HepG2 (cell line): ENCODE results near the gene NOS1. TPM values are rescaled to one million over a fixed set of nuclear protein-coding genes. Genes with fewer than 3 reads are reported as not detected.

Experiments used
- ATAC-seq: fragments of 200-7000 bp; cut with Tn5 transposase; 3 replicates; pipeline ENCODE4 v1.9.1; 2020; ENCODE audit warnings: mild to moderate bottlenecking, moderate library complexity
- BruUV-seq: library from RNA; stranded (reverse); fragments of 400-500 nt; replicated peaks from 2 replicates; lab custom pipeline; 2021; lab: Mats Ljungman, UMichigan
- CTCF ChIA-PET: fragments of 300-600 bp; formaldehyde crosslinking; extraction: SDS; loops from one replicate; lab custom pipeline; 2021; ENCODE audit warnings: low total read pairs, inconsistent platforms, low intra/inter-chr PET ratio; lab: Yijun Ruan, JAX
- POLR2A ChIA-PET: fragments of 350-600 bp; sonication (Branson Sonifier 250); formaldehyde crosslinking; loops from one replicate; lab custom pipeline; 2020; ENCODE audit warnings: antibody characterized with exemption, inconsistent platforms; lab: Yijun Ruan, JAX
- DNase-seq: peaks from one replicate; pipeline ENCODE4 v3.0.0-alpha.2; 2015; ENCODE audit warnings: low spot score
- FAIRE-seq: peaks from 3 replicates; lab custom pipeline; 2011; peaks lifted over from hg19 to GRCh38; lab: Jason Lieb, UNC
- H2AFZ ChIP-seq: one replicate; pipeline ENCODE4 v1.6.1; 2011; ENCODE audit warnings: low read length, inconsistent platforms
- H3K27ac ChIP-seq: fragments of 300-600 bp; 3 replicates; pipeline ENCODE4 v1.8.0; 2011; ENCODE audit warnings: mixed run types, mild to moderate bottlenecking, mixed read lengths, low read length, inconsistent platforms; ENCODE audit not compliant: insufficient read depth; ENCODE audit errors: extremely low read length
- H3K27me3 ChIP-seq, 2 experiments: fragments of 200-600 bp in 1 of 2; 2 replicates in 1 of 2; 3 replicates in 1 of 2; pipeline versions ENCODE4 v1.6.0 to v1.8.0; 2011; ENCODE audit warnings: low read length in 2 of 2, mild to moderate bottlenecking in 2 of 2, moderate library complexity in 2 of 2, inconsistent platforms in 1 of 2; ENCODE audit not compliant: insufficient read depth in 2 of 2, control insufficient read depth in 1 of 2
- H3K36me3 ChIP-seq, 2 experiments: fragments of 200-600 bp in 1 of 2; replicated peaks in 1 of 2; 2 replicates in 1 of 2; 3 replicates in 1 of 2; pipeline versions ENCODE4 v1.5.1 to v1.8.0; 2011; ENCODE audit warnings: low read length in 2 of 2, inconsistent platforms in 1 of 2; ENCODE audit not compliant: insufficient read depth in 2 of 2, control insufficient read depth in 1 of 2
- H3K4me1 ChIP-seq: 2 replicates; pipeline ENCODE4 v1.5.1; 2012; ENCODE audit warnings: low read length, inconsistent platforms; ENCODE audit not compliant: insufficient read depth
- H3K4me2 ChIP-seq: 2 replicates; pipeline ENCODE4 v1.6.0; 2011; ENCODE audit warnings: low read depth, low read length, inconsistent platforms
- H3K4me3 ChIP-seq, 3 experiments: fragments of 200-600 bp in 1 of 3; sonication (generic), shearing (Covaris generic) in 1 of 3; replicated peaks in 1 of 3; 2 replicates each; pipeline ENCODE4 v1.5.1; 2011 to 2016; ENCODE audit warnings: low read length in 3 of 3, inconsistent platforms in 2 of 3, low read depth in 2 of 3, mild to moderate bottlenecking in 2 of 3, control low read depth in 1 of 3, mixed read lengths in 1 of 3; ENCODE audit not compliant: insufficient read depth in 1 of 3
- H3K79me2 ChIP-seq: one replicate; pipeline ENCODE4 v1.6.1; 2011; ENCODE audit warnings: low read length, inconsistent platforms; ENCODE audit not compliant: insufficient read depth
- H3K9ac ChIP-seq: 2 replicates; pipeline ENCODE4 v1.6.0; 2011; ENCODE audit warnings: mild to moderate bottlenecking, low read depth, low read length, inconsistent platforms; ENCODE audit not compliant: insufficient read depth
- H3K9me3 ChIP-seq: 2 replicates; pipeline ENCODE4 v1.5.1; 2012; ENCODE audit warnings: mild to moderate bottlenecking, low read length
- H4K20me1 ChIP-seq: 2 replicates; pipeline ENCODE4 v1.6.0; 2011; ENCODE audit warnings: inconsistent platforms, mild to moderate bottlenecking, low read length, moderate library complexity; ENCODE audit not compliant: insufficient read depth
- ARNT2 ChIP-seq: sonication (generic); formaldehyde crosslinking; IDR thresholded peaks from 2 replicates; pipeline ENCODE4 v1.8.0; 2022; ENCODE audit warnings: mild to moderate bottlenecking, low read depth, missing genetic modification reagents, moderate library complexity
- ELK4 ChIP-seq: sonication (generic); formaldehyde crosslinking; IDR thresholded peaks from 2 replicates; pipeline ENCODE4 v1.9.0; 2021; ENCODE audit warnings: missing genetic modification reagents, borderline replicate concordance
- HCFC1 ChIP-seq: fragments of 150-350 bp; IDR thresholded peaks from 2 replicates; pipeline ENCODE4 v1.6.1; 2014; ENCODE audit warnings: low read depth, low read length
- HNRNPUL1 ChIP-seq: fragments of 200-400 bp; formaldehyde crosslinking; IDR thresholded peaks from 2 replicates; pipeline ENCODE4 v1.6.1; 2017; ENCODE audit warnings: low read depth, mild to moderate bottlenecking, low read length, moderate library complexity
- HOXD1 ChIP-seq: sonication (generic); formaldehyde crosslinking; IDR thresholded peaks from 2 replicates; pipeline ENCODE4 v1.5.0; 2020; ENCODE audit warnings: missing genetic modification reagents
- ISL2 ChIP-seq: sonication (generic); formaldehyde crosslinking; IDR thresholded peaks from 2 replicates; pipeline ENCODE4 v1.5.0; 2020; ENCODE audit warnings: missing genetic modification reagents
- KDM6A ChIP-seq: IDR thresholded peaks from 2 replicates; pipeline ENCODE4 v1.6.1; 2016; ENCODE audit warnings: low read depth
- PBX3 ChIP-seq: sonication (generic); formaldehyde crosslinking; IDR thresholded peaks from 2 replicates; pipeline ENCODE4 v1.8.1; 2023; ENCODE audit warnings: missing genetic modification reagents, inconsistent platforms, borderline replicate concordance
- REPIN1 ChIP-seq: sonication (generic); formaldehyde crosslinking; IDR thresholded peaks from 2 replicates; pipeline ENCODE4 v1.8.0; 2022; ENCODE audit warnings: missing genetic modification reagents, low read depth, mild to moderate bottlenecking, borderline replicate concordance
- SP140L ChIP-seq: sonication (generic); formaldehyde crosslinking; IDR thresholded peaks from 2 replicates; pipeline ENCODE4 v1.4.0; 2020; ENCODE audit warnings: missing genetic modification reagents, borderline replicate concordance
- SUZ12 ChIP-seq: fragments of 150-350 bp; IDR thresholded peaks from 2 replicates; pipeline ENCODE4 v1.6.1; 2014; ENCODE audit warnings: low read depth, low read length
- WGBS: methylation state at CpG from one replicate; pipeline ENCODE4 v1.1.6; 2017; ENCODE audit warnings: low lambda C conversion rate; 5-methylcytosine and 5-hydroxymethylcytosine counted together
- in situ Hi-C: cut with HindIII; loops from 2 replicates; pipeline ENCODE4 v1.10.0; 2017; ENCODE audit warnings: low pct_unique_long_range_greater_than_20kb; ENCODE audit not compliant: extremely low pct_ligation_motif_present
- intact Hi-C: fragments of 100-400 bp; cut with micrococcal nuclease; formaldehyde crosslinking; loops from one replicate; pipeline ENCODE4 v1.10.0; 2022; ENCODE audit not compliant: unreplicated experiment
- polyA plus RNA-seq, 8 experiments: library from polyadenylated mRNA; depleted of rRNA in 3 of 8; stranded (reverse) in 7 of 8; unstranded in 1 of 8; fragments of >200 nt; fragmentation: Illumina TruSeq in 4 of 8; extraction: Trizol in 4 of 8; gene quantifications; 2 replicates each; pipeline versions ENCODE4 v1.2.1 to v1.2.3, GENCODE V29; 2011 to 2016; ENCODE audit warnings: low read depth in 4 of 8, missing spikeins in 1 of 8, mixed read lengths in 1 of 8; ENCODE audit not compliant: insufficient read depth in 1 of 8
- total RNA-seq, 5 experiments: library from RNA; depleted of rRNA; stranded (reverse); fragments of >200 nt; fragmentation: Illumina TruSeq; extraction: Trizol; gene quantifications; 2 replicates each; pipeline ENCODE4 v1.2.3, GENCODE V29; 2016; ENCODE audit warnings: low read depth in 1 of 5
- TF ChIP-seq, protein P1 (sequence below): sonication (generic); formaldehyde crosslinking; IDR thresholded peaks from 2 replicates; pipeline ENCODE4 v1.4.0; 2020; ENCODE audit warnings: missing genetic modification reagents
- TF ChIP-seq, protein P2 (sequence below): sonication (generic); formaldehyde crosslinking; IDR thresholded peaks from 2 replicates; pipeline ENCODE4 v1.9.0; 2021; ENCODE audit warnings: missing genetic modification reagents, mild to moderate bottlenecking, borderline replicate concordance

The NOS1 gene
- total and polyA plus RNA-seq, 2 of the 13 experiments (the other 11 are each of a cell fraction or from before 2014, with no cell fraction given) = not detected

DNA sequence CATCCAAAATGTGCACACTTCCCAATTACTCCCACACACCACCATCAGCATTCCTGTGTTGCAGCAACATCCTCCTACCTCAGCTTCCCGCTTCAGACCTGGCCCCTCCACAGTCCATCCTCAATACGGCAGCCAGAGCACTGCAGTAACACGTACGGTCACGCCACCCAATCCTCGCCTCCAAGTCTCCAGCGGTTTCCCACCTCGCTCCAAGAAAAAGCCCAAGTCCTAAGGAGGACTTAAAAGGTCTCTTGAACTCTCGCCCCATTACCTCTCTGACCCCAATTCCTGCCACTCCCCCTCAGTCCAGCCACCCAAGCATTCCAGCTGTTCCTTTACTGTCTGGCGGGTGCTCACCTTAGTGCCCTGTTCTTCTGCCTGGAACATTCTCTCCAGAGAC lies 183.1 kb downstream of the NOS1 start:
- H4K20me1 ChIP-seq = no peaks in the 10 kb centered on the region
- no peak overlapping the region for H3K27ac ChIP-seq
- peaks cover 7% of the 10 kb centered on the region for H3K4me1 ChIP-seq
- WGBS = 92% methylated on average over 10 of the region's 10 CpGs
- no peak for ATAC-seq
- no peak overlapping the region for H3K9ac ChIP-seq
- no peak overlapping the region for H3K4me3 ChIP-seq
- ChIA-PET CTCF (no interaction called here), POLR2A (no interaction called here)
- intact Hi-C loops (no loop called here), in situ Hi-C loops (no loop called here)
- H3K79me2 ChIP-seq = no peaks in the 10 kb centered on the region
- no TSS peak for BruUV-seq
- TF ChIP-seq HCFC1 (no peak), ISL2 (CRISPR knock-in tag) (no peak), KDM6A (CRISPR knock-in tag) (no peak), ELK4 (no peak), HOXD1 (CRISPR knock-in tag) (no peak), HNRNPUL1 (no peak), PBX3 (no peak), REPIN1 (no peak), SP140L (no peak), ARNT2 (CRISPR knock-in tag) (no peak), SUZ12 (no peak)
- TF ChIP-seq, protein P1, sequence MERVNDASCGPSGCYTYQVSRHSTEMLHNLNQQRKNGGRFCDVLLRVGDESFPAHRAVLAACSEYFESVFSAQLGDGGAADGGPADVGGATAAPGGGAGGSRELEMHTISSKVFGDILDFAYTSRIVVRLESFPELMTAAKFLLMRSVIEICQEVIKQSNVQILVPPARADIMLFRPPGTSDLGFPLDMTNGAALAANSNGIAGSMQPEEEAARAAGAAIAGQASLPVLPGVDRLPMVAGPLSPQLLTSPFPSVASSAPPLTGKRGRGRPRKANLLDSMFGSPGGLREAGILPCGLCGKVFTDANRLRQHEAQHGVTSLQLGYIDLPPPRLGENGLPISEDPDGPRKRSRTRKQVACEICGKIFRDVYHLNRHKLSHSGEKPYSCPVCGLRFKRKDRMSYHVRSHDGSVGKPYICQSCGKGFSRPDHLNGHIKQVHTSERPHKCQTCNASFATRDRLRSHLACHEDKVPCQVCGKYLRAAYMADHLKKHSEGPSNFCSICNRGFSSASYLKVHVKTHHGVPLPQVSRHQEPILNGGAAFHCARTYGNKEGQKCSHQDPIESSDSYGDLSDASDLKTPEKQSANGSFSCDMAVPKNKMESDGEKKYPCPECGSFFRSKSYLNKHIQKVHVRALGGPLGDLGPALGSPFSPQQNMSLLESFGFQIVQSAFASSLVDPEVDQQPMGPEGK = no peak
- TF ChIP-seq, protein P2, sequence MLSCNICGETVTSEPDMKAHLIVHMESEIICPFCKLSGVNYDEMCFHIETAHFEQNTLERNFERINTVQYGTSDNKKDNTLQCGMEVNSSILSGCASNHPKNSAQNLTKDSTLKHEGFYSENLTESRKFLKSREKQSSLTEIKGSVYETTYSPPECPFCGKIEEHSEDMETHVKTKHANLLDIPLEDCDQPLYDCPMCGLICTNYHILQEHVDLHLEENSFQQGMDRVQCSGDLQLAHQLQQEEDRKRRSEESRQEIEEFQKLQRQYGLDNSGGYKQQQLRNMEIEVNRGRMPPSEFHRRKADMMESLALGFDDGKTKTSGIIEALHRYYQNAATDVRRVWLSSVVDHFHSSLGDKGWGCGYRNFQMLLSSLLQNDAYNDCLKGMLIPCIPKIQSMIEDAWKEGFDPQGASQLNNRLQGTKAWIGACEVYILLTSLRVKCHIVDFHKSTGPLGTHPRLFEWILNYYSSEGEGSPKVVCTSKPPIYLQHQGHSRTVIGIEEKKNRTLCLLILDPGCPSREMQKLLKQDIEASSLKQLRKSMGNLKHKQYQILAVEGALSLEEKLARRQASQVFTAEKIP (CRISPR knock-in tag) = no peak
- H3K36me3 ChIP-seq = peaks cover 16 to 67% of the 10 kb centered on the region in 2 experiments
- DNase-seq = no peak
- FAIRE-seq = no peak
- no peaks in the 10 kb centered on the region; the same call in 1 of the 2 replicates for H3K9me3 ChIP-seq
- no peaks in the 10 kb centered on the region for H3K27me3 ChIP-seq
- H2AFZ ChIP-seq = no peak overlapping the region
- no peak overlapping the region for H3K4me2 ChIP-seq
